ENCODE results near the gene TNS3.

TNS3 gene

DNA sequence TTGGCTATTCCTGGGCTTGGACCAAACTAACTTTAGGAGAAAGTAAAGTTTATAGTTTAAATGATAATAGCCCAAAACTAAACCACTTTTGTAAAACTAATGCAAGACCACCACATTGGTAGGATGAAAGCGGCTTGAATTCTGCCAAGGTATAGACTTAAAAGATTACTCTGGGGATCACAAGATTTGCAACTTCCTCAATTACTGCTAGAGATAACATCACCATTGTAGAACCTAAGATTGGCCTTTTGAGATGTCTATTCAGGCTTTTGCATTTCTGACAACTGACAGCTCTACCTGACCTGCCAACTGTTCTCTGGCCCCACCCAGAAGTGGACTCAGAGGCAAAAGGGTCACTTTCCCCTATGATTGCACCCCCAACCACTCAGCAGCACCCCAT lies 162.4 kb downstream of the TNS3 start:
- H3K27ac Mint-ChIP-seq: peak overlapping the region; percentile 54
- H3K4me1 Mint-ChIP-seq: peaks cover 10% of the 10 kb centered on the region
- no peak for DNase-seq
- H3K9me3 Mint-ChIP-seq: peaks cover 22% of the 10 kb centered on the region
- peaks cover 74% of the 10 kb centered on the region for H3K36me3 Mint-ChIP-seq (ENCODE audit: low read depth)
- H3K27me3 Mint-ChIP-seq (ENCODE audit: low read depth, poor library complexity): peaks cover 4% of the 10 kb centered on the region
- H3K4me3 Mint-ChIP-seq: no peak overlapping the region
- TF ChIP-seq, protein P1, sequence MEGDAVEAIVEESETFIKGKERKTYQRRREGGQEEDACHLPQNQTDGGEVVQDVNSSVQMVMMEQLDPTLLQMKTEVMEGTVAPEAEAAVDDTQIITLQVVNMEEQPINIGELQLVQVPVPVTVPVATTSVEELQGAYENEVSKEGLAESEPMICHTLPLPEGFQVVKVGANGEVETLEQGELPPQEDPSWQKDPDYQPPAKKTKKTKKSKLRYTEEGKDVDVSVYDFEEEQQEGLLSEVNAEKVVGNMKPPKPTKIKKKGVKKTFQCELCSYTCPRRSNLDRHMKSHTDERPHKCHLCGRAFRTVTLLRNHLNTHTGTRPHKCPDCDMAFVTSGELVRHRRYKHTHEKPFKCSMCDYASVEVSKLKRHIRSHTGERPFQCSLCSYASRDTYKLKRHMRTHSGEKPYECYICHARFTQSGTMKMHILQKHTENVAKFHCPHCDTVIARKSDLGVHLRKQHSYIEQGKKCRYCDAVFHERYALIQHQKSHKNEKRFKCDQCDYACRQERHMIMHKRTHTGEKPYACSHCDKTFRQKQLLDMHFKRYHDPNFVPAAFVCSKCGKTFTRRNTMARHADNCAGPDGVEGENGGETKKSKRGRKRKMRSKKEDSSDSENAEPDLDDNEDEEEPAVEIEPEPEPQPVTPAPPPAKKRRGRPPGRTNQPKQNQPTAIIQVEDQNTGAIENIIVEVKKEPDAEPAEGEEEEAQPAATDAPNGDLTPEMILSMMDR (IDR thresholded peaks at IDR 0.05): no peak

DNA sequence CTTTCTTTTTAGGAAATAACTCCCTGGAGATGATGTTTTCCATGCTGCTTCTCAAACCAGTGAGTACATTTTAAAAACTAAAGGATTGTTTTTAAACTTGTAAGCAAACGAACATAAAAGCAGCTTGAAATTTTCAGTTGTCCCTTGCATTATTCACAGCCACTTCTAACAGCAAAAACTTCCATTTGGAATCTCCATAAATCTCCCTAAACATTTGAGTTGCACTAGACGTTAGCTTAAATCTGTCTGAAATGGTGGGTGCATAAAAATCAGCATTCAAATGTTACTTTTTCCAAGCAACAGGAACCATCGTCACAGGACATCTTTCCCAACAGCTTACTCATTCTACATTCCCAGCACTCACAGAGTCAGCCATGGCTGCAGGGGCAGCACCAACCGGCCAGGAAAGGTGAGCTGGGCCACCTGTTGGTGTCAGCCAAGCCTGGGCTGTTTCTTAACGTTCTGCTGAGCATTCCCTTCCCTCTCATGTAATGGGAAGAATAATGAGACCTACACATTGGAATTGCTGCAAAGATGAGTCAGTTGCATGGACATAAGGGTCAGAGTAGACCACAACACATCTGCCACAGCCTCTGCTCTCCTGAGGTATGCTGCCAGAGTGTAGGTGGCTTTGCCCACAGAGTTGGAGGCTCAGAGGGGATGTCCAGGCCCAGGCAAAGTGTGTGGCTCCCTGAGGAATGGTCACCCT lies 163.2 kb downstream of the TNS3 start:
- H3K36me3 Mint-ChIP-seq (ENCODE audit: low read depth): peaks cover 69% of the 10 kb centered on the region
- H3K9me3 Mint-ChIP-seq: peaks cover 22% of the 10 kb centered on the region
- TF ChIP-seq, protein P1 (IDR thresholded peaks at IDR 0.05): no peak
- DNase-seq: no peak
- peaks cover 4% of the 10 kb centered on the region for H3K27me3 Mint-ChIP-seq (ENCODE audit: low read depth, poor library complexity)
- H3K4me3 Mint-ChIP-seq: no peak overlapping the region
- peaks cover 12% of the 10 kb centered on the region for H3K4me1 Mint-ChIP-seq
- no peak overlapping the region for H3K27ac Mint-ChIP-seq

DNA sequence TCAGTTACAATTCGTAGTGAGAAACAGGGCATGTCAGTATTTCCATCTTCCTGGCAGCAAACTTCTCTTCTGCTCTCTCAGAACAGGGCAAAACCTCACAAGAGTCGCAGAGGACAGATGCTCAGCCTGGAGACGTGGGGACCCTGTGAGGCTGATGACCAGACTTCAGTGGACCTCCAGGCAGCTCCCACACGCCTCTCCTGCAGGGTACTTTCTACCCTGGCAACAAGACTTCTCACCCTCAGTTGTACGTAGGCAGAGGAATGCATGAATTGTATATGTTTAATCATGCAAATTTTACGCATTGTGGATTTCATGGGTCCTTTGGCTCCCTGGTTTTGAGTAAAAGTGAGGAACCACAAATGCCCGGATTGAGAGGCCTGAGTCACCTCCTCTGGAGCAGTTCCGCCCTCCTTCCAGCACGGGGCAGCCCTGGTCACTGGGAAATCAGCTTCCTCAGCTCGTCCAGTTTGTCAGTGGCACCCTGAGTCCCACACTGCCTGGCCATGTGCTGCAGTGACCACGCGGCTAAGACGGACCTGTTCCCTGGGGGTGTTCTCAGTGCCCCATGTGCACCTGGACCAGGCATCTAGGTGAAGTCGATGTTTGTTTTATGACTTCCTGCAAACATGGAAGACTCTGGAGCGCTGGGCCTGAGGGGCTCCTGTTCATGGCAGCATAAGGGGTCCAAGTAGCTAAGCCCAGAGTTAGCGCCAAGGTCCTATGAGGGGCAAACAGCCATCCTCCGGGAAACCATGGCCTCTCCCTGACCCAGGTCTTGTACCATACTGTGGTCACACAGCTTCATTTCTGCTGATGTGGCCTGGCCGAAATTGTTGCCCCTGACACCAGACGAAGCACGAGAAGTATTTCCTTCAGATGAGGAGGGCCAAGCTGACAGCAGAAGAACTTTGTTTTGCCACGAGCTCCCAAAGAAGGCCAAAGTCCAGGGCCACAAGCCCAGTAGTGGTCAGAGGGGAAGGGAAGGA lies 165.1 kb downstream of the TNS3 start:
- DNase-seq: no peak
- Mint-ChIP-seq H3K4me1 (peaks cover 14% of the 10 kb centered on the region), H3K27ac (no peak overlapping the region), H3K4me3 (no peak overlapping the region), H3K36me3 (ENCODE audit: low read depth) (peaks cover 67% of the 10 kb centered on the region), H3K9me3 (peaks cover 20% of the 10 kb centered on the region), H3K27me3 (ENCODE audit: low read depth, poor library complexity) (peaks cover 4% of the 10 kb centered on the region)
- TF ChIP-seq, protein P1 (IDR thresholded peaks at IDR 0.05): no peak

DNA sequence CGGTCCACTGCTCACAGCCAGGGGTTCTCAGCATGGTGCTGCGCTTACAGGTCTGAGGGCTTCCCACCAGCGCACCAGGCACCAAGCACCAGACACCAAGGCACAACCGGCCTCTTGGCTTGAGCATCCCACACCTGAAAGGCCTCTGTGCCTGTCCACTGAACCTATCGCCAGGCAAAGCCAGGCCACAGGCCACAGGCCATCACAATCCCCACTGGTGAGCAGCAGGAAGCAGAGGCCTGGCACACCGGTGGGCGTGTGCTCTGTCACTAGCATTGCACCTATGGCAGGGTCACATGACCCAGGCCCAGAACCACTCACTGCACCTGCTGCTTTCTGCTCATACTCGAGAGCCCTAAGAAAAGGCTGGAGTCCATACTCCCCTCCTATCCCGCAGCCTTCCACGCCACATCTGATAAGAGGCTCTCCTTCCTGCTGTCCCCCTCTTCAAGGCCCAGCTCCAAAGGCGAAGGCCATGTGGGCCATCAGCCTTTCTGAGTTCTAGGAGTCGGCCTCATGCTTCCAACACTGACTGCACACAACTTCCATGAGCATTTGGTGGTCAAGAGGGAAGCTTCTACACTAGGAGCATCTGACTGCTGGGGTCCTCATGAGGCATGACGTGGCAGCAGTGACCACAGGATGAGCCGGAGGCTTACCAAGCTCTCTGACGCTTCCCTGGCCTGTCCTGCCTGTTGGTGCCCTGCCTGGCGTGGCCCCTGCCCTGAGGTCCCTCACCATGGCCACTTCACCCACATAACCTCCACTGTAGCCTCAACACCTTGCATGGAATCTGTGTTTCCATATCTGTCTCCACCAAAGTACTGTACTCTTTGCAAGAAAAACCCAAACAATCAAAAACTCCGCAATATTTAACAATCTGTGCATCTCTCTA lies 166.3 kb downstream of the TNS3 start:
- Mint-ChIP-seq H3K4me3 (no peak overlapping the region), H3K27me3 (ENCODE audit: low read depth, poor library complexity) (peaks cover 4% of the 10 kb centered on the region), H3K9me3 (peaks cover 16% of the 10 kb centered on the region), H3K4me1 (peaks cover 14% of the 10 kb centered on the region), H3K36me3 (ENCODE audit: low read depth) (peaks cover 67% of the 10 kb centered on the region), H3K27ac (no peak overlapping the region)
- no peak for DNase-seq
- TF ChIP-seq, protein P1 (IDR thresholded peaks at IDR 0.05): no peak

DNA sequence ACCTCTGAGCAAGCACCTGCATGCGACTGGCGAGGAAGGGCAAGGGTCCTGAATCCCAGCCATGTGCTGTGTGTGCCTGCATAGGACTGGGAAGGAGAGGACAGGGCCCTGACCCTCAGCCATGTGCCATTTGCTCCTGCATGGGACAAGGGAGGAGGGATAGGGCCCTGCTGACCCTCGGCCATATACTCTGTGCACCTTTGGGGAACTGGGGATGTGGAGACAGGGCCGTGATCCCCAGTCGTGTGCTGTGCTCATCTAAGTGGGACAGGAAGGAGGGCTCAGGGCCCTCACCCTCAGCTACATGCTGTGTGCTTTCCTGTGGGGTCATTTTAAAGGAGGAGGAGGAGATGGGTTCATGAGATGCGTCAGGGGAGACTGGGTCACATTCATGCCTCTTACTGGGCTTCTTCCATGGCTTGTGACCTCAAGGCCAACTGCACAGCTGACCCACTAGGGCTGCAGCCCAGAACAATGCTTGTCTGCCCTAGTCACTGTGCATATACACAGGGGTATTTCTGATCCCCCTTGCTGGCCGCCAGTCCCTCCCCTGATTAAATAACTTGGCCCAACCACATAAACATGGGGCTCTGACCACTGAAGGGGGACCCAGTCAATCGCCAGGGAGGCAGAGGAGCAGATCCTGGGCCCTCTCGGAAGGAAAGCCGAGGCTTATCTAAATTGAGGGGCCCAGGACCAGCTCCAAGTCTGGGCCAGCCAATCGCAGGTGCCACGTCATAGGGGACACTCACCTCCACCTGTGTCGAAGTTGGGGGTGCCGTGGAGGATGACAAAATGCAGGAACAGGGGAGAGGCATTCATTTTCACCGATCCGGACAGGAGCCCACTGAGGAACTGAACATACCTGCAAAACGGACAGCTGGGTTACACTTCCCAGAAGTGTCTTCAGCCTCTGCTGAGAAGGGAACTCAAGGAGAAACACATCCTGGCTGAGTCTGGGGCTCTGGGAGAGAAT lies 167.3 kb downstream of the TNS3 start:
- no peak for DNase-seq
- Mint-ChIP-seq H3K4me1 (peaks cover 14% of the 10 kb centered on the region), H3K9me3 (peaks cover 7% of the 10 kb centered on the region), H3K27me3 (ENCODE audit: low read depth, poor library complexity) (peaks cover 4% of the 10 kb centered on the region), H3K27ac (no peak overlapping the region), H3K4me3 (no peak overlapping the region), H3K36me3 (ENCODE audit: low read depth) (peaks cover 63% of the 10 kb centered on the region)
- TF ChIP-seq, protein P1 (IDR thresholded peaks at IDR 0.05): no peak

Measured in nephron progenitor cell (in vitro differentiated cells).